ENCODE data around the gene ITGA11.
A peak's percentile ranks its signal among the peaks of the same experiment; 100 is the strongest.

ITGA11 gene

DNA sequence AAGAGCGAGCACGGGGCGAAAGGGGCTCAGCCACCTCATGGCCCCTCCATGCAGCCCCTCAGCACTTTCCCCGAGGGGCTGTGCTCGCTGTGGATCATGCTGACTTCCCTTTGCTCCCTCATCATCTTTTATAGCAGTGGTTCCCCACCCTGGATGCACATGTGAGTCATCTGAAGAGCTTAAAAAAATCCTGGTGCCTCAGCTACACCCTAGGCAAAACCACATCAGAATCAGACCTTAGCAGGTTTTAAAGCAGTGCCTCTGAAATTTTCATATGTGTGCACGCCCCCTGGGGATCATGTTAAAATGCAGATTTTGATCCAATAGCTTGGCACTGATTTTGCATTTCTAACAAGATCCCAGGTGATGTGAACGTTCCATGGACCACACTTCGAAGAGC lies 103.5 kb downstream of the ITGA11 start:
- DNase-seq = no peak

DNA sequence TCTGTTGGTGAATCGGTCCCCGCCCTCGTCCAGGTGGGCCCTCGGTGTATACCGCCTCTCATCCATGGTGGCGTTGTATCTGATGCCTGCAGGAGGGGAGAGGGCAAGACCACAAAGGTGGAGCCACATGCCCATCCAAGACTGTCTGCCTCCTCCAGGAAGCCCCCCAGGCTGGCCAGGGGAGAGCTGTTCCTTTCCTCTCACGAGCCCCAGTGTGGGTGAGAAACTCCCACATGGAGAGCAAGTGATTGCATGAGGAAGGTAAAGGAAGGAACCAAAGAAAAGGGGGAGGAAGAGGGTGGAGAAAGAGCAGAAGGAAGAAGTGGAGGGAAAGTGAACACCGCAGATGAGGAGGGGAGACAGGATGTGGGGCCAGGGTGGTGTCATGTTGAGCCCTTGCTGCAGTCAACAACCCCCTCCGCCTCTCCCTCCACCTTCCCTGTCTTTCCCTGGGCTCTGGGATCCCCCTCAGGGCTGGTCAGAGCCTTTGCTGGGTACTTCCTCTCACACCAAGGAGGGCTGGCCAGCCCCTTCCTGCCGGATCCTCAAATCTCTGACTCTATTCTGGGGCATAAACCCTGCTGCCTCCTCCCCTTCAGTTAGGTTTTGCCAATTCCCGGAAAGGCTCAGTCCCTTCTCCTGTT lies 105.1 kb downstream of the ITGA11 start:
- DNase-seq = no peak

DNA sequence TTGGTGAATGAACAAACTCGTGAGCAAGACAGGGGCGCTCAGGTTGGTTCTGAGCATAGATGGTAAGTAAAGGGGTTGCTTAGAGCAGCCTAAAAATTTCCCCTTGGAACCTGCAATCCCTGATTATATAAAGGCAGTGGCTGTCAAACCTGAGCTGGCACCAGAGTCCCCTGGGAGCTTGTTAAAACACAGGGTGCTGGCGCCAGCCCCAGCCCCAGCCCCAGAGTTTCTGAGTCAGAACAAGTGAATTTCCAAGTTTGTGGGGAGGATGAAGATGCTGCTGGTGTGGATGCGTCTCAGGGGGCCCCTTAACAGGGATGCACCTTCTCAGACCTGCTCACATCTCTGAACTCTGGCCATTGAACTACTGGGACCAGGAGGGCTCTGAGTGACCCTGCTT lies 106.2 kb downstream of the ITGA11 start:
- no peak for DNase-seq

DNA sequence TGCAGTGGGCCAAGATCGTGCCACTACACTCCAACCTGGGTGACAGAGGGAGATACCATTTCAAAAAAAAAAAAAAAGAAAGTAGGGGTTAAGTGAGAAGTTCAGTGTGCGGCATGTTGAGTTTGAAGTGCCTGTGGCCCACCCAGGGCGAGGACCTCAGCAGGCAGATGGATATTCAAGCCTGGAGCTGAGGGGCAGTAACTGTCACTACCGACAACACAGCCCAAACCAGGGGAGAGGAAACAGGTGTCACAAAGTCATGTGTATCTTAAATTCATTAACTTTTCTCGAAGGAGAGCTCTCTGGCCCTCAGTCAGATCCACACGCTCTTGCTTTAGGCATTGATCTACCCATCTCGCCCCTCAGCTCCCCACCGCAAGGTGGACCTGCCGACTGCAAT lies 109.2 kb downstream of the ITGA11 start:
- no peak for DNase-seq

DNA sequence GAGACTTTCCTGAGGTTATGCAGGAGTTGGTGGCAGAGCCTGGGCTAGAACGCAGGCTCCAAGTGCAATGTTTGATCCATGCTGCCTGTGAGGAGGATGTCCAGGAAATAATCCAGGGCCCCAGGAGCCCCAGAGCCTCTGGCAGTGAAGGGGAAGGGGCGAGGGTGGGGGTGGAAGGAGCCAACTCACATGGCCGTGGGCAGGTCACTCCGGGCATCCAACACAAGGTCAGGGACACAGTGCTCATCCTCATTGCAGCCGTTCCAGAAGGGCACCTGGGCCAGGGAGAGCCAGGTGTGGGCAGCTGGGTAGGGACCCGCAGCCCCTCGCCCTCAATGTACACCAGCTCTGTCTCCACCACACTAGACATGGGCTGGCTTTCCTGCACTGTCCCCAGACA lies 110.7 kb downstream of the ITGA11 start:
- DNase-seq = no peak

DNA sequence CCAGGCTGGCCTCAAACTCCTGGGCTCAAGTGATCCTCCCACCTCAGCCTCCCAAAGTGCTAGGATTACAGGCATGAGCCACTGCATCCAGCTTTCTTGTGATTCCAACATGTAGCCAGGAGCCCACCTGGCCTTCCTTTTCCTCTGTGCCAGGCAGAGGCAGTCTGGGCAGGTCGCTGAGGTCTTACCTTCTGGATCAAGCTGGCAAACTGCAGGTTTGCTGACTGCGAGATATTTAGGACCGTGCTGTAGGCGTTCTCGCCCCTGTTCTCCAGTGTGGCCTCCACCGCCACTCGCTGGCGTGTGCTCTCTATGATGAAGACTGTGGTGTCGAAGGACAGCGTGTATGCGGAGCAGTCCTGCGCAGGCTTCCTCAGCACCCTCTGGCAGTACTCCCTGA lies 112.0 kb downstream of the ITGA11 start:
- no peak for DNase-seq

DNA sequence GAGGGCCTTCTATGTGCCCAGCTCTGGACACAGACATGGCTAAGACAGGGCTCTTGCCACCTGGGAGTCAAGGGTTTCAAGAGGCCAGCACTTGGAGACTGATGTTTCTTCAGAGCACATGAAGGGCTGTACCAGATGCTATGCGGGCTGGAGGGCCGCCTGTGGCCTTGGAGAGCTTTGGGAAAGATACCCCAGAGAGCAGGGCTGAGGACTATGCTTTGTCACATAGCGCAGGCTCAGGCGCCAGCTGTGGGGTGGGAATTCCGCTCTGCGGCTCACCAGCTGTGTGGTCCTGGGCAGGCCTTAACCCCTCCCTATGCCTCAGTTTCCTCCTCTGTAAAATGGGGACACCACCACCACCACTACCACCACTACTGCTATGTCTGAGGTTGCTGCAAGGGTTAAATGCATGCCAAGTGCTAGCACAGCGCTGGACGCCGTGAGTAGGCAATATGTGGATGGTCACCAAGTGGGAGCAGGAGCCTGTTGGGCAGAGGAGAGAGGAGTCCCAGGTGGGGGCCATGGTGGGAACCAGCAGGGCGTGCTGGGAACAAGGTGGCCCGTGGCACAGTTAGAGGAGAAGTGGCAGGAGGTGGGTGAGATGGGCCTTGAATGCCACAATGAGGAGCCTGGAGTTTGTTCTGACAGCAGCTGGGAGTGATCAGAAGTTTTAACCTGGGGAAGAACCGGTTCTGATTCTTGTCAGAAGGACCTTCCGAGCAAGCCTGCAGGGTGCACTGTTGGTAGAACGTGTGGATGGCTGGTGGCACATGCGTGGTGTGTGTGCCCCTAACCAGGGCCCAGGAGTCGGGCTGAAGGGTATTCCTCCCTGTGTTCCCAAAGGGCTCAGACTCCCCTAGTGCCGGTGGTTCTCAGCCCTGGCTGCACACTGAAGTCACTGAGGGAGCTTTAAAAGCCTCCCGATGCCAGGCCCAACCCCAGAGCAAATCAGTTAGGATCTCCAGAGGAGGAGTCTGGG lies 112.7 kb downstream of the ITGA11 start:
- DNase-seq = no peak

DNA sequence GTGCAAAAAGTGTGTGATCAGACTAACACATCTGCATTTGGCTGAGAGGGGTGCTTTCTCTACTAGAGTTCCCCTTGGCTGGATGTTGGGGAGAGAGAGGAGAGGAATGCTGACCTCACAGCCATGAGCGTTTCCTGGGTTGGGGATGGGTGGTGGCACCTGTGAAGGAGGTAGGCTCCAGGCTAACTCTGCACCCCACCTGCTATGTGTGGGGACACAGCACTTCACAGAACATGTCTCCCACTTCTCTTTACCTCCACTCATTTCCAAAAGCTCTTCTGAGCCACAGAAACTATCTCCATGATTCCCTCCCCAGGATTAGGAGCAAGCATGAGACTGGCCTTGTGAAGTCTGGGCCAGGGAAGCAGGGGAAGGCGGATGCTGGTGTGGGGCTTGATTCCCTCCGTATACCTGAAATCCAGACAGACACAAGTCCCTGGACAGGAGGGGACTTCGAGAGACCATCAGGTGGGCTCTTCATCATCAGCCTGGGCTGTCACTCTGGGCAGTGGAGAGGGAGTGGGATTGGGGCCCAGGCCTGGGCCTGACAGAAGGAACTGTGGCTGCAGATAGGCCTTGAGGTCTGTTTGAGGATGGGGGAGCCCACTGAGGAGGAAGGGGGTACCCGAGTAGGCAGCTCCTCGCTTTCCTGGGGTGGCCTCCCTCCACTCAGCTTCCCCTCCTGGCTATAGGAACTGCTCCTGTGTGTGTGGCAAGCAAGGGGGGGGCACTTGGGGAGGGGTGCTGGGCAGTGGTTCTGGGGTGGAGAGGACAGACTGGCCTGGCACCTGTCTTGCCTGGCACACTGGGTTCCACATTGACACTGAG lies 113.7 kb downstream of the ITGA11 start:
- peak; percentile 36 for DNase-seq

DNA sequence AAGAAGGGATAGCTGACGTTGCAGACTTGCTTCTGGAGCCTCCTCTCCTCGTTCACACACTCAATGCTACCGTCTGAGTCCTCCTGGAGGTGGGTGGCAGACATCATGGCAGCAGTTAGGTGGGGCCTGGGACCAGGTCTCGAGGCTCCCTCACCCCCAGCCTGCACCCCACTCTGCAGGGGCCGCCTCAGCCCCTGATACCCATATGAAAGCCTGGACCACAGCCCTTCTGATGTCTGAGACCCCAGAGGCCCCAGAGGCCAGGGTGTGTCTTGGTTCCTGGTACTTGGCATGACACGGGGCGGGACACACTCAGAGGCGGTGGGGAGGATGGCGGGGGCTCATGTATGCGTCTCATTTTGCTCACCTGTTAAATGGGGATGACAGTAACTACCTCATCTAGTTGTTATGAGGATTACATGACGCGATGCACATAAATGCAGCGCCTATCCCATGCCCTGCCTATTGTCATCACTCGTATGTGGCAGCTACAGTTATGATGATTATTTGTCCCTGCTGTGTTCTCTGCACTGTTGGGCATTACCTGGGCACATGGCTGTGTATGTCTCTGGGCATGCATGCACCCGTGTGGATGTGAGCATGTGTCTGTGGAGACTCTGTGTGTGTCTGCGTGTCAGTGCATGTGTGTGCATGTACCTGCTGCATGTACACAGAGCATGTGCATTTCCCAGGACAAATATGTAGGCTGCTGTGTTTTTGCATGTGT lies 114.5 kb downstream of the ITGA11 start:
- peak; percentile 37 for DNase-seq

DNA sequence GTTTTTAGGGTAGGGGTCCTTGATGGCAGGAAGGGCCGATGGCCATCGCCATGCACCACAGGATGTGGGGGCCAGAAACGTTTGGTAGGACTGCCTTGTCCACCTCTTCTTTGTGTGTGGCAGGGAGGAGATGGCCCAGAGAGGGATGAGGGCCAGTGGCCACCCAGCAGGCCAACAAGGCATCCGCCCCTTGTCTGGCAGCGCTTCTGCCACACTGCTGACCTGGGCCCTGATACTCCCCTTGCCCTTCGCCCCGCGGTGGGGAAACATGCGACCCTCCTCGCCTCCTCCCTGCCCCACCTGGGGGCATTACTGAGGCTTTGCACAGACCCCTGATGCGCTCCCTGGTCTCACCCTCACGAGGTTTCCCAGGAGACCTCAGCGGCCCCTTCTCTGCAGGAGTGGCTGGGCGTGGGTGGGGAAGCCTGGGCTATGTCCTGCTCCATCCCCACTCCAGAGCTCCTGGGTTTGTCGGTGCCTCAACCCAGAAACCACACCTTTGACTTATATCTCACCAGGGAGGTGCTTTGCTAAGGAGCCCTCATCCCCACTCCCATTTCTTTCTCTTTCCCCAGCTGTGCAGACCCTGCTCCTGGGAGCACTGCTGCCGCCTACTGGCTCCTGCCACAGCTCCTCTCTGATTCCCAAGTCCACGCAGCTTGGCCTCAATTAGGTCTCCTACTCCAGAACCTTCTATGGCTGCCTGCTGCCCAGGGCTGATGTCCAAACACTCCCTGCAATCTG lies 115.7 kb downstream of the ITGA11 start:
- peak; percentile 78 for DNase-seq

DNA sequence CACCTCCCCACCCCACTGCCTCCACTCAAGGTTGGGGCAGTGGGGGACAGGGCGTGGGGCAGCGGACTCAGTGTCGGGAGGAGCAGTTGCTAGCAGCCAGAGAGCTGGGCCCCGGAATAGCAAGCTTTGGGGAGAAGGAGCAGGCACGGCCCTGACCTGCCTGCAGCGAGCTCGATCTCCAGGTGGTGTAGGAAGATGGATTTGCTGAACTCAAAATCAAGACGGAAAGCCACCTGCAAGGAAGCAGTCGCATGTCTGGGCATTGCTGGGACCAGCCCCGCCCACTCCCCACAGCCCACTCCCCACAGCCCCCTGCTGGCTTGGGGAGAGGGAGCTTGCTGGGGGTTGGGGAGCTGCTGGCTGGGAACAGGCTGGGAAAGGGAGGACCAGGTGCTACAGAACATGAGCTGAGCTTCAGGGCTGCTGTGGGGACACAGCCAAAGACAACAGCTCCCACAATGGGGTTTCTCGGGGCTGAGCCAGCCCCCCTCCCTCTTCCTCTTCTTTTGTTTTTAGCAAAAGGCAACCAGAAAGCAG lies 116.4 kb downstream of the ITGA11 start:
- DNase-seq = peak; percentile 49

DNA sequence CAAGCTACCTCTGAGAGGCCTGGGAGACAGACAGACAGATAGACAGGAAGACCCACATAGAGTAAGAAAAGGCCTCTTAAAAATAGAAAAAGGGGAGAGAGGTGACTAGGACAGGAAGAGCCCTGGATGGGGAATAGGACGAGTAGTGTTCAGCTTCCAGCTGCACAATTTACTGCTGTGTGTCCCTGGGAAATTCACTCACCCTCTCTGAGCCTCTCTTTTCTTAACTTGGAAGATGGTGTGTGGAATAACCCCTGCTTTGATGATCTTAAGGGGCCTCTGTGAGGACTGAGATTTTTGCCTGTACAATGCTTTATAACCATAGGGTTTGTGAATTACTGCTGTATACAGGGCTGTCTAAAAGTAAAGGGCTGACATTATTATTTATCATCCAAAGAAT lies 116.9 kb downstream of the ITGA11 start:
- no peak for DNase-seq

DNA sequence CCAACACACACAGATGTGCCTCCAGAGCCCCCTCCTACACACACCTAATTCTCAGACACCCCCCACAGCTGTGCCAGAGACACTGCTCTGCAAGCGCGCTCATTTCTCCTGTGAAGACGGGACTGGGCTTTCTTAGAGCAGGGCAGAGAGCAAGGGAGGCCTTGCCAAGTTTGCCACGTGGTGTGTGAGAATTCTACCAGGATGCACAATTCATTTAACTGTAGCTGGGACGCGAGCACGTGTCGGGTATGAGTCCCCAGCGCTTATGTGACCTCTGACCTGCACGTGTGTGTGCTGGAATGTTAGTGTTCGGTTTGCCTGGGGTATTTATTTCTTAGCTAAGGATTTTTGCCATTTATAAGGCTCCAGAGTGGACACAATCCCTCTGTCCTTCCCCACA lies 117.4 kb downstream of the ITGA11 start:
- peak; percentile 26 for DNase-seq

DNA sequence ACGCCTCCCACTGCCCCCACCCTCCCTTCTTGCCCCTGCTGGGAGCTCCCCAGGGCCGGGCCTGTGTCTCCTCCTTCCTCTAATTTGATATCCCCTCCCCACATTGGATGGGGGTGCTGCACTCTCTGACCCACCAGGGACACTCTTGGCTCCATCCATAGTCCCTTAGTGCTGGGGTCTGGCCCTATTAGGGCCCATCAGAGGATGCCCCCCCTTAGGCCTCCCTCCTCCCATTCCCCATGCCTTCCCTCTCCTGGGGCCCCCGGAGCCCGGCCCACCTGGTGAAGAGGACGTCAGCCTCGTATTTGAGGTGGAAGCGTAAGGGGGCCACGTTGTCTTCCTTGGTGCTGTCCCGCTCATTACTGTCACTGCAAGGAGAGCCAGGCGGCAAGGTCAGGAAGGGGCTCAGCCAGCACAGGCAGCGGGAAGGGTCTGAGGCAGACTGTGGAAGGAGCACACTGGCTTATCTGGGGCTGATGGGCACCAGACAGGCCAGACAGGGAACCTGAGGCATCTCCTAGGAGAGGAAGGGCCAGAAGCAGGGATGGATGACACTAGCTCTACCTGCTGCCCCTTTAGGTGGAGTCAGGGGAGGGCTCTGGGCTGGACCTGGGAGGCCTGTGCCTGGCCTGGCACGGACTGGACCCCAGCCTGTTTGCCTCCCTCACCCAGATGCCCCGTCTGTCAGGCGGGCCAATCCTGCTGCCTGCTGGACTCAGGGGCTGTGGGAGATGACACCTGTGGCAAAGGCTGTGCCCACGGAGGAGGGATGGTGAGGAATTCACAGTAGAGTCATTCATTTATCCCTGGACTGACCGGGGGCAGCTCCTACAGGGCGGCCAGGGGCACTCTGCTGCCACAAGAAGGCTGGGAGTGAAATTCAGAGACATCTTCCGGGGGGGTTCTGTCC lies 118.2 kb downstream of the ITGA11 start:
- peak; percentile 45 for DNase-seq

DNA sequence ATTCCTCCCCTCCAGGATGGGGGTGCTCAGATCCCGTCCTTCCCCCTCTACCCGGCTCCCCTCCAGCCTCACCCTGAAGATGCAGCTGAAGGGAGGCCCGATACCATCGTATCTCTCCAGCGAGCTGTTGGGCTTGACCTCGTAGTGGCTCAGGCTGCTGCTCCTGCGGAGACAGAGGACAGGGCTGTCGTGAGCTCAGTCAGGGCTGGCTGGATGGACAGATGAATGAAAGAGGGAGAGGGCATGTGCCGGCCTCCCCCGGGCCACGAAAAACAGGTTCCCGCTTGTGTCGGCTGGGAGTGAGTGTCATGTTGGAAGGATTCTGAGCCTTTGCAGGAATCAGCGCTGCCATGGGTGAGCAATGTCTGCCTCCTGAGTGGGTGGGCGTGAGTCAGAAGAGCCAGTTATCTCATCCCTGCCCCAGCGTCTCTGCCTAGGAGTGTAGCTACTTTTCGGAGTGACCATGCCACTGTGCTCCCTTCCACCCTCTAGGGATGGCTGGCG lies 119.2 kb downstream of the ITGA11 start:
- peak; percentile 82 for DNase-seq

DNA sequence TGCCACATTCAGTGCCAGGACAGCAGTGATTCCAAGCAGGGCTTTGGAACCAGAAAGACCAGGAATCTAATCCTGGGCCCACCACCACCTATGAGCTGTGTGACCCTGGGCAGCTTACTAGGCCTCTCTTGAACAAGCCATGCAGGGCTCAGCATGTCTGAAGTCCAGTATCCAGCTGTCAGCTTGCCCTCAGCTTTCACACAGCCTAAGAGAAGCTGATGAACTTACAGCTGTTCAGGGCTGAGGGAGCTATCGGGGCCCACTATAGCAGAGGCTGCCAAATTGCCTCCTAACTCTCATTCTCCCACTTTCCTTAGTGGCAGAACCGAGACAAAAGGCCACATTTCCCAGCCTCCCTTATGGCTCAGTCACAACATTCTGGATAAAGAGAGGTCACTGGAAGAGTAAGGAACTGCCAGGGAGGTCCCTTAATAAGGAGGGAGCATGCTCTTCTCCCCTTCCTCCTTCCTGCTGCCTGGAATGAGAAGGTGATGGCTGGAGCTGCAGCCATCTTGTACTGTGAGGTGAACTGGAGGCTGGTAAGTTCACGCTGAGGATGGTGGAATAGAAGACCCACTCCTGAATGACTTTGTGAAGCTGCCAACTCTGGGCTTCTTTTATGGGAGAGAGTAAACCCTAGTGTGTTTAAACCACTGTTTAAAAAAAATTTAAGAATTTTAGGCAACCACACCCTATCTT lies 120.0 kb downstream of the ITGA11 start:
- peak; percentile 29 for DNase-seq

DNA sequence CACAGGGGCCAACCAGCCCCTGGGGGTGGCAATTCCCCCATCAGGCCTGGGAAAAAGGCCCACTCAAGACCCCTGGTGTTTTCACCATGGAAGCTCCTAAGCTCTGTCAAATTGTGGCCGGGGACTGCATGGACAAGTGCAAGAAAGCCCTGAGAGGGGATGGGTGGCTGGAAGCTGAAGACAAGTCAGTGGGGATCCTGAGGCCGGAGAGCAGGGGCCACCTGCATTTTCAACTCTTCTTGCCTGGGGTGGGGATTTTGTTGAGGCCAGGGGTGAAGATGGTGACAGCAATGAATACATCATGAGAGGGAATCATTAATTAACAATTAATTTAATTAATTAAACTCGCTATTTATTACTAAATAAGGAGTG lies 120.5 kb downstream of the ITGA11 start:
- DNase-seq = peak; percentile 38

DNA sequence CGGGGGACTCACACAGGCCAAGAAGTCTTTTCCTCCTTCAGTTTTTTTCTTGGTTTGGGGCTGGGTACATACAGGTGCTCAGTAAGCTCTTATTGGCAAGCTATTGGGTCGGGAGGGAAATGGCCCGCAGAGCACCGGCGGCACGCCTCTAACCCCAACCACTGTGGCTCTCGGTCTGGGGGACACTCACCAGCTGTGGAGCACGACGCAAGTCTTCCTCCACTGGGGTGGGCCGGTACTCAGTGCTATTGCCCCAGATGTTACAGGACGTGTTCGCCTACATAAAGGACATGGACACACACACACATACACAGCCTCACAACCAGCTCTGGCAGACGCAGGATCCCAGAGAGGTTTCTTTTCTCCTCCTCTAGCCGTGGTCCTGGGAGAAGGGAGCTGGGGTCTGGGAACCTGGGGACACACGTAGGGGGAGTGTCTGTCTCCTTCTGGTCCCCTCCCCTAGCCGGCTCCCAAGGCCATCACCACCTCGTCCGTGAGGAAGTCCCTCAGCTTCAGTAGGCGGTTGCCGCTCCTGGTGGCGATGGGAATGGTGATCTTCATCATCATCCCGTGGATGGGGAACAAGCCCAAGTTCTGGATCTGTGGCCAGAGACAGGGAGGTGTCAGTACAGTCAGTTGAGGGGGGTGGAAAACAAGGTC lies 121.0 kb downstream of the ITGA11 start:
- peak; percentile 48 for DNase-seq

DNA sequence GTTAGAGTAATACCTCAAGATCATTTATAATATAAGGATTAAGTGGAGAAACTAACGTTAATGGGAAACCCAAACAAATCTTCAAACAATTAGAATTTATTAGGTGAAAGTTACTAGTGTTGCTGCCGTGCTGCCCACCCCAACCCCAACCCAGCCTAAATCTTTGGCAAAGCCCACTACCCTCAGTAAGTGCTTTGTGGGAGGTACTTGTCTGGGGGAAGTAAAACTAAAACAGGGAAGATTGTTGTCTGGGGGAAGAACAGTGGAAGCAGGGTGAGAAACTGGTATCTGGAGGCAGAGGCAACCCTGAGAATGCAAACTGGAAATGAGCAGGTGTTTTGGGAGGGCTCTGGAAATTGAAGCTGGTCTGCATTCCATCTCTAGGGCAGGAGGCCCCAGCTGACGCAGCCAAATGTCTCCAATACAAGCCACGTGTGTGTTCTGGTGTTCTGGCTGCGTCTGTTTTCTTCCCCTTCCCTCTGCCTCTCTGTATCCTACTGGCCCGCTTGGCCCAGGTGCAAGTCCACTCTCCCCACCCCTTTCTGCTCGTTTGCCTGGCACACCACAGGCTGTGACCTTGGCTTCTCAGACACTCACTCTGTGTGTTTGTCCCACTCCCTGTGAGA lies 121.7 kb downstream of the ITGA11 start:
- peak; percentile 83 for DNase-seq

All from islet precursor cell (in vitro differentiated cells).